Measurements from ENCODE around the gene IKBKG. TPM values are rescaled to one million over a fixed set of nuclear protein-coding genes. Genes with fewer than 3 reads are reported as not detected.

IKBKG gene
- total and polyA plus RNA-seq, 2 of the 13 experiments (the other 11 are each of a cell fraction or from before 2014, with no cell fraction given): 30.6 to 44.3 TPM

DNA sequence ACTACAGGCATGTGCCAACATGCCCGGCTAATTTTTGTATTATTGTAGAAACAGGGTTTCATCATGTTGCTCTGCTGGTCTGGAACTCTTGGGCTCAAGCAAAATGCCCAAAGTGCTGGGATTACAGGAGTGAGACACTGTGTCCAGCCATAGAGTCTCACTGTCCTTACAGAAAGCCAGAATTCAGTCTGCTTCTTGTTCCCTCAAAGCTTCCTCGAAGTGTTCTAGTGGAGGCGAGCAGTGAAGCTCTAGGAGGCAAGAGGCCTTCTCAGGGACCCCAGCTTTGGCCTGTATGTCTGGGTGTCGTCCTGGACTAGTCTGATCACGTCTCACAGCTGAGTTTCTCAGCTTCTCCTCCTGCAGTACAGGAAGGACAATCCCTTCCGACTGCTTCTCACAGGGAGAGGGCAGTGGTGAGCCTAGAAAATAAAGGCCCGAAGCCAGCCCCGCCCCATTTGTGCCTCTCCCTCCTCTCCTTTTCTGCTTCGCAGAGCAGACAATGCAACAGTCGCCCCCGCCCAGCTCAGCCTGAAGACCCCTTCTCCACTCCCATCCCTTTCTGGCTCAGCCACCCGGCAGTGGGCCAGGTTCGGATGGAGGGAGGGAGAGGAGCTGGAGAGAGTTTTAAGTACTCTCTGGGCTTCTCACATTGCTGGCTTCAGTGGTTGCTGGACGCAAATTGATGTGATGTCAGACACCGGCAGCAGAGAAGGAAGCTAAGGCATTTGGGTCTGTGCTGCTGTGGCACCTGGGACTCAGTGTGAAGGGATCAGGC, 20.3 kb upstream of the IKBKG start:
- ChIA-PET POLR2A (interaction anchor here (0.7 to 6.0 kb wide), 11 partner anchors 10 to 154 kb away, joined by 3 to 38 read pairs (median 5); partner anchors contain the start of genes ATP6AP1, FAM3A, PLXNA3 and RPL10), CTCF (ENCODE audit: low intra/inter-chr PET ratio, low total read pairs) (no interaction called here)
- Histone ChIP-seq H3K79me2 (ENCODE audit: insufficient read depth, low read length) (no peaks in the 10 kb centered on the region), H3K4me3 (replicated peaks in 1 of 3; ENCODE audit: insufficient read depth in 1 of 3, low read depth in 2 of 3, low read length in 3 of 3) (peak overlapping the region; percentile 37 to 63 (median 40); a peak in 5 of 6 replicates), H3K27ac (ENCODE audit: extremely low read length, insufficient read depth, low read length) (peak overlapping the region; percentile 63), H3K4me1 (ENCODE audit: insufficient read depth, low read length) (peaks cover 62% of the 10 kb centered on the region), H3K36me3 (replicated peaks in 1 of 2; ENCODE audit: control insufficient read depth in 1 of 2, insufficient read depth in 2 of 2, low read length in 2 of 2) (no peaks in the 10 kb centered on the region), H3K27me3 (ENCODE audit: control insufficient read depth in 1 of 2, insufficient read depth in 2 of 2, low read length in 2 of 2) (no peaks in the 10 kb centered on the region), H3K9ac (ENCODE audit: insufficient read depth, low read depth, low read length) (peak overlapping the region; percentile 65), H3K4me2 (ENCODE audit: low read depth, low read length) (peak overlapping the region; percentile 88), H2AFZ (ENCODE audit: low read length) (peak overlapping the region; percentile 54), H4K20me1 (ENCODE audit: insufficient read depth, low read length) (no peaks in the 10 kb centered on the region), H3K9me3 (ENCODE audit: low read length) (no peaks in the 10 kb centered on the region)
- FAIRE-seq (peak; percentile 87), ATAC-seq (peak; percentile 78), DNase-seq (ENCODE audit: low spot score) (peak; percentile 56)
- in situ Hi-C loops (cut with HindIII; ENCODE audit: extremely low pct_ligation_motif_present, low pct_unique_long_range_greater_than_20kb) (loop anchor here (25.0 kb wide), 1 partner anchor 115 kb away; the partner anchor contains the start of genes DNASE1L1 and TAFAZZIN), intact Hi-C loops (cut with micrococcal nuclease; ENCODE audit: unreplicated experiment) (no loop called here)
- BruUV-seq (replicated peaks): no TSS peak
- 15% methylated on average over 3 of the region's 15 CpGs for WGBS (ENCODE audit: low lambda C conversion rate)
- TF ChIP-seq RXRB (CRISPR knock-in tag; IDR thresholded peaks at IDR 0.05; ENCODE audit: borderline replicate concordance) (no peak), EED (CRISPR knock-in tag; IDR thresholded peaks at IDR 0.05) (no peak), TCF7L2 (IDR thresholded peaks at IDR 0.05; ENCODE audit: low read depth, low read length) (no peak), ZNF75D (CRISPR knock-in tag; IDR thresholded peaks at IDR 0.05; ENCODE audit: borderline replicate concordance) (no peak), NONO (IDR thresholded peaks at IDR 0.05) (no peak), NONO (CRISPR knock-in tag; conservative IDR thresholded peaks at IDR 0.05) (no peak), BRD4 (CRISPR knock-in tag; IDR thresholded peaks at IDR 0.05) (no peak), HMG20A (CRISPR knock-in tag; IDR thresholded peaks at IDR 0.05; ENCODE audit: borderline replicate concordance) (no peak), GPN1 (CRISPR knock-in tag; IDR thresholded peaks at IDR 0.05; ENCODE audit: borderline replicate concordance) (no peak)
- TF ChIP-seq, protein P1, sequence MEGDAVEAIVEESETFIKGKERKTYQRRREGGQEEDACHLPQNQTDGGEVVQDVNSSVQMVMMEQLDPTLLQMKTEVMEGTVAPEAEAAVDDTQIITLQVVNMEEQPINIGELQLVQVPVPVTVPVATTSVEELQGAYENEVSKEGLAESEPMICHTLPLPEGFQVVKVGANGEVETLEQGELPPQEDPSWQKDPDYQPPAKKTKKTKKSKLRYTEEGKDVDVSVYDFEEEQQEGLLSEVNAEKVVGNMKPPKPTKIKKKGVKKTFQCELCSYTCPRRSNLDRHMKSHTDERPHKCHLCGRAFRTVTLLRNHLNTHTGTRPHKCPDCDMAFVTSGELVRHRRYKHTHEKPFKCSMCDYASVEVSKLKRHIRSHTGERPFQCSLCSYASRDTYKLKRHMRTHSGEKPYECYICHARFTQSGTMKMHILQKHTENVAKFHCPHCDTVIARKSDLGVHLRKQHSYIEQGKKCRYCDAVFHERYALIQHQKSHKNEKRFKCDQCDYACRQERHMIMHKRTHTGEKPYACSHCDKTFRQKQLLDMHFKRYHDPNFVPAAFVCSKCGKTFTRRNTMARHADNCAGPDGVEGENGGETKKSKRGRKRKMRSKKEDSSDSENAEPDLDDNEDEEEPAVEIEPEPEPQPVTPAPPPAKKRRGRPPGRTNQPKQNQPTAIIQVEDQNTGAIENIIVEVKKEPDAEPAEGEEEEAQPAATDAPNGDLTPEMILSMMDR (CRISPR knock-in tag; IDR thresholded peaks at IDR 0.05): peak; percentile 68
- TF ChIP-seq, protein P2, sequence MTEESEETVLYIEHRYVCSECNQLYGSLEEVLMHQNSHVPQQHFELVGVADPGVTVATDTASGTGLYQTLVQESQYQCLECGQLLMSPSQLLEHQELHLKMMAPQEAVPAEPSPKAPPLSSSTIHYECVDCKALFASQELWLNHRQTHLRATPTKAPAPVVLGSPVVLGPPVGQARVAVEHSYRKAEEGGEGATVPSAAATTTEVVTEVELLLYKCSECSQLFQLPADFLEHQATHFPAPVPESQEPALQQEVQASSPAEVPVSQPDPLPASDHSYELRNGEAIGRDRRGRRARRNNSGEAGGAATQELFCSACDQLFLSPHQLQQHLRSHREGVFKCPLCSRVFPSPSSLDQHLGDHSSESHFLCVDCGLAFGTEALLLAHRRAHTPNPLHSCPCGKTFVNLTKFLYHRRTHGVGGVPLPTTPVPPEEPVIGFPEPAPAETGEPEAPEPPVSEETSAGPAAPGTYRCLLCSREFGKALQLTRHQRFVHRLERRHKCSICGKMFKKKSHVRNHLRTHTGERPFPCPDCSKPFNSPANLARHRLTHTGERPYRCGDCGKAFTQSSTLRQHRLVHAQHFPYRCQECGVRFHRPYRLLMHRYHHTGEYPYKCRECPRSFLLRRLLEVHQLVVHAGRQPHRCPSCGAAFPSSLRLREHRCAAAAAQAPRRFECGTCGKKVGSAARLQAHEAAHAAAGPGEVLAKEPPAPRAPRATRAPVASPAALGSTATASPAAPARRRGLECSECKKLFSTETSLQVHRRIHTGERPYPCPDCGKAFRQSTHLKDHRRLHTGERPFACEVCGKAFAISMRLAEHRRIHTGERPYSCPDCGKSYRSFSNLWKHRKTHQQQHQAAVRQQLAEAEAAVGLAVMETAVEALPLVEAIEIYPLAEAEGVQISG (CRISPR knock-in tag; IDR thresholded peaks at IDR 0.05): peak; percentile 15; the same call in 1 of the 2 replicates
- TF ChIP-seq, protein P3, sequence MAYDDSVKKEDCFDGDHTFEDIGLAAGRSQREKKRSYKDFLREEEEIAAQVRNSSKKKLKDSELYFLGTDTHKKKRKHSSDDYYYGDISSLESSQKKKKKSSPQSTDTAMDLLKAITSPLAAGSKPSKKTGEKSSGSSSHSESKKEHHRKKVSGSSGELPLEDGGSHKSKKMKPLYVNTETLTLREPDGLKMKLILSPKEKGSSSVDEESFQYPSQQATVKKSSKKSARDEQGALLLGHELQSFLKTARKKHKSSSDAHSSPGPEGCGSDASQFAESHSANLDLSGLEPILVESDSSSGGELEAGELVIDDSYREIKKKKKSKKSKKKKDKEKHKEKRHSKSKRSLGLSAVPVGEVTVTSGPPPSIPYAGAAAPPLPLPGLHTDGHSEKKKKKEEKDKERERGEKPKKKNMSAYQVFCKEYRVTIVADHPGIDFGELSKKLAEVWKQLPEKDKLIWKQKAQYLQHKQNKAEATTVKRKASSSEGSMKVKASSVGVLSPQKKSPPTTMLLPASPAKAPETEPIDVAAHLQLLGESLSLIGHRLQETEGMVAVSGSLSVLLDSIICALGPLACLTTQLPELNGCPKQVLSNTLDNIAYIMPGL (CRISPR knock-in tag; IDR thresholded peaks at IDR 0.05; ENCODE audit: borderline replicate concordance in 1 of 2, low read depth in 1 of 2): peak; percentile 20 to 39; a peak in 1 of 4 replicates
- TF ChIP-seq, protein P4, sequence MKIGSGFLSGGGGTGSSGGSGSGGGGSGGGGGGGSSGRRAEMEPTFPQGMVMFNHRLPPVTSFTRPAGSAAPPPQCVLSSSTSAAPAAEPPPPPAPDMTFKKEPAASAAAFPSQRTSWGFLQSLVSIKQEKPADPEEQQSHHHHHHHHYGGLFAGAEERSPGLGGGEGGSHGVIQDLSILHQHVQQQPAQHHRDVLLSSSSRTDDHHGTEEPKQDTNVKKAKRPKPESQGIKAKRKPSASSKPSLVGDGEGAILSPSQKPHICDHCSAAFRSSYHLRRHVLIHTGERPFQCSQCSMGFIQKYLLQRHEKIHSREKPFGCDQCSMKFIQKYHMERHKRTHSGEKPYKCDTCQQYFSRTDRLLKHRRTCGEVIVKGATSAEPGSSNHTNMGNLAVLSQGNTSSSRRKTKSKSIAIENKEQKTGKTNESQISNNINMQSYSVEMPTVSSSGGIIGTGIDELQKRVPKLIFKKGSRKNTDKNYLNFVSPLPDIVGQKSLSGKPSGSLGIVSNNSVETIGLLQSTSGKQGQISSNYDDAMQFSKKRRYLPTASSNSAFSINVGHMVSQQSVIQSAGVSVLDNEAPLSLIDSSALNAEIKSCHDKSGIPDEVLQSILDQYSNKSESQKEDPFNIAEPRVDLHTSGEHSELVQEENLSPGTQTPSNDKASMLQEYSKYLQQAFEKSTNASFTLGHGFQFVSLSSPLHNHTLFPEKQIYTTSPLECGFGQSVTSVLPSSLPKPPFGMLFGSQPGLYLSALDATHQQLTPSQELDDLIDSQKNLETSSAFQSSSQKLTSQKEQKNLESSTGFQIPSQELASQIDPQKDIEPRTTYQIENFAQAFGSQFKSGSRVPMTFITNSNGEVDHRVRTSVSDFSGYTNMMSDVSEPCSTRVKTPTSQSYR (CRISPR knock-in tag; IDR thresholded peaks at IDR 0.05; ENCODE audit: borderline replicate concordance): no peak
